ENCODE measurements around the gene B4GALT5. TPM values are rescaled to one million over a fixed set of nuclear protein-coding genes. Genes with fewer than 3 reads are reported as not detected.

B4GALT5 gene
- total RNA-seq, 2 experiments from 2014 or later, result 9.8 to 18.8 TPM

DNA sequence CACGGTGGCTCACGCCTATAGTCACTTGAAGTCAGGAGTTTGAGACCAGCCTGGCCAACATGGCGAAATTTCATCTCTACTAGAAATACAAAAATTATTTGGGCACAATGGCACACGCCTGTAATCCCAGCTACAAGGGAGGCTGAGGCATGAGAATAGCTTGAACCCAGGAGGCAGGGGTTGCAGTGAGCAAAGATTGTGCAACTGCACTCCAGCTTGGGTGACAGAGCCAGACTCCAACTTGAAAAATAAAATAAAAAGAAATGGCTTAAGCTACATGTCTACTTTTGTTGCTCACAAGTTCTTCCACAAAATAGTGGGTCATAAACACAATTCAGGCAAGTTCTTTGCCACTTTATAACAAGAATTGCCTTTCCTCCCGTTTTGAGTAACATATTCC lies 27.1 kb upstream of the B4GALT5 start:
- CTCF ChIA-PET (ENCODE audit: unreplicated experiment), result interaction anchor here (0.6 kb wide), 1 partner anchor 104 kb away, joined by 3 read pairs; no protein-coding TSS in a partner anchor
- no peak overlapping the region for H3K4me3 ChIP-seq (ENCODE audit: low read depth, low read length, poor library complexity, severe bottlenecking)

DNA sequence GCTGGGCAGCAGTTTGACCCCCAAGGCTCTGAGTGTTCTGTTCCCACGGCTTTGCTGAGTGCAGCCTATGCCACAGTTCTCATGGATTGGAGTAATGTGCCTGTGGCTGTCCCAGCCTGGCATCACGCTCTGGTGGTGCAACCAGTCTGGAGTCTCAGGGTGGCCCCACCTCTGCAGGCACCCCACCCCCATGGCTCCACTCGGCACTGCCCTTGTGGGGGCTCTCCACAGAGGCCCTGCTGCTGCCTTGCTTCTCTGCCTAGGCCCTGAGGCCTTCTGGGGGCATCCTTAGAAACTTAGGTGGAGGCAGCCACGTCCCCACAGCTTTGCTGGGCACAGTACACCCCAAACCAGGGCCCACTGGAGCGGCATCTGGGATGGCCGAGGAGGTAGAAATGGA lies 25.4 kb upstream of the B4GALT5 start:
- TF ChIP-seq, protein P1, sequence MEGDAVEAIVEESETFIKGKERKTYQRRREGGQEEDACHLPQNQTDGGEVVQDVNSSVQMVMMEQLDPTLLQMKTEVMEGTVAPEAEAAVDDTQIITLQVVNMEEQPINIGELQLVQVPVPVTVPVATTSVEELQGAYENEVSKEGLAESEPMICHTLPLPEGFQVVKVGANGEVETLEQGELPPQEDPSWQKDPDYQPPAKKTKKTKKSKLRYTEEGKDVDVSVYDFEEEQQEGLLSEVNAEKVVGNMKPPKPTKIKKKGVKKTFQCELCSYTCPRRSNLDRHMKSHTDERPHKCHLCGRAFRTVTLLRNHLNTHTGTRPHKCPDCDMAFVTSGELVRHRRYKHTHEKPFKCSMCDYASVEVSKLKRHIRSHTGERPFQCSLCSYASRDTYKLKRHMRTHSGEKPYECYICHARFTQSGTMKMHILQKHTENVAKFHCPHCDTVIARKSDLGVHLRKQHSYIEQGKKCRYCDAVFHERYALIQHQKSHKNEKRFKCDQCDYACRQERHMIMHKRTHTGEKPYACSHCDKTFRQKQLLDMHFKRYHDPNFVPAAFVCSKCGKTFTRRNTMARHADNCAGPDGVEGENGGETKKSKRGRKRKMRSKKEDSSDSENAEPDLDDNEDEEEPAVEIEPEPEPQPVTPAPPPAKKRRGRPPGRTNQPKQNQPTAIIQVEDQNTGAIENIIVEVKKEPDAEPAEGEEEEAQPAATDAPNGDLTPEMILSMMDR (conservative IDR thresholded peaks at IDR 0.05; ENCODE audit: low read length), result no peak
- TF ChIP-seq EZH2phosphoT487 (IDR thresholded peaks at IDR 0.05; ENCODE audit: borderline replicate concordance, low read depth, low read length), result no peak
- no peaks in the 10 kb centered on the region for H4K20me1 ChIP-seq (ENCODE audit: insufficient read depth, low read length)
- intact Hi-C loops (cut with micrococcal nuclease; ENCODE audit: unreplicated experiment), result no loop called here
- H3K27ac ChIP-seq (ENCODE audit: low read depth, low read length, poor library complexity, severe bottlenecking), result no peak overlapping the region
- H3K4me2 ChIP-seq (ENCODE audit: low read length), result no peak overlapping the region
- CTCF ChIA-PET (ENCODE audit: unreplicated experiment), result no interaction called here
- no peak overlapping the region for H2AFZ ChIP-seq (ENCODE audit: low read length)
- POLR2A ChIA-PET, result no interaction called here
- no peaks in the 10 kb centered on the region for H3K9me2 ChIP-seq (ENCODE audit: insufficient read depth, low read length)
- no peak overlapping the region for H3K4me3 ChIP-seq (ENCODE audit: low read depth, low read length, poor library complexity, severe bottlenecking)
- H3K36me3 ChIP-seq (ENCODE audit: insufficient read depth, low read length), result no peaks in the 10 kb centered on the region
- DNase-seq (ENCODE audit: low spot score), result no peak
- H3K79me2 ChIP-seq (ENCODE audit: insufficient read depth, low read depth, low read length), result no peaks in the 10 kb centered on the region
- no peaks in the 10 kb centered on the region for H3K9me3 ChIP-seq (ENCODE audit: low read length)
- no TSS peak for BruUV-seq (replicated peaks)
- H3K4me1 ChIP-seq (ENCODE audit: insufficient read depth, low read length, poor library complexity, severe bottlenecking), result peaks cover 17% of the 10 kb centered on the region

More for the DNA sequence above, 27.1 kb upstream of the B4GALT5 start:
- POLR2A ChIA-PET, result interaction anchor here (2.0 kb wide), 1 partner anchor 16 kb away, joined by 6 read pairs; no protein-coding TSS in a partner anchor
- Histone ChIP-seq H4K20me1 (ENCODE audit: insufficient read depth, low read length) (no peaks in the 10 kb centered on the region), H2AFZ (ENCODE audit: low read length) (no peak overlapping the region), H3K9me2 (ENCODE audit: insufficient read depth, low read length) (no peaks in the 10 kb centered on the region), H3K9me3 (ENCODE audit: low read length) (no peaks in the 10 kb centered on the region), H3K36me3 (ENCODE audit: insufficient read depth, low read length) (no peaks in the 10 kb centered on the region), H3K79me2 (ENCODE audit: insufficient read depth, low read depth, low read length) (no peaks in the 10 kb centered on the region), H3K4me1 (ENCODE audit: insufficient read depth, low read length, poor library complexity, severe bottlenecking) (peaks cover 17% of the 10 kb centered on the region), H3K4me2 (ENCODE audit: low read length) (no peak overlapping the region), H3K27ac (ENCODE audit: low read depth, low read length, poor library complexity, severe bottlenecking) (no peak overlapping the region)
- DNase-seq (ENCODE audit: low spot score), result no peak
- no peak for TF ChIP-seq EZH2phosphoT487 (IDR thresholded peaks at IDR 0.05; ENCODE audit: borderline replicate concordance, low read depth, low read length)
- TF ChIP-seq, protein P1 (conservative IDR thresholded peaks at IDR 0.05; ENCODE audit: low read length), result no peak
- no TSS peak for BruUV-seq (replicated peaks)
- intact Hi-C loops (cut with micrococcal nuclease; ENCODE audit: unreplicated experiment), result no loop called here

DNA sequence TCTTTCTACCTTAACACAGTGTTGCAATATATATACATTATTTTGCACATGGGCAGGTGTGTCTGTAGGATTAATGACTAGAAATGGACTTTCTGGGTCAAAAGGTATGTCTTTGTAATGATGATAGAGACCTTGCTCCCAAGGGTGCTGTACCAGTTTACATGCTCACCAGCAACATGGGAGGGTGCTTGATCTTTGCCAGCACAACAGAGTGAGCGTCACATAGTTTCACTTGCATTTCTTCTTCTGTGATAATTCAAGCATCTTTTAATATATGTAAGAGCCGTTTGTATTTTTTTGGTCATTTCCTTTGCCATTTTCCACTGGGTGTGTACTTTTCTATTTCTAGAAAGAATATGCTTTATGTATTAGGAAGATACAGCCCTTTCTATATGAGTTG lies 23.6 kb upstream of the B4GALT5 start:
- Histone ChIP-seq H3K79me2 (ENCODE audit: insufficient read depth, low read depth, low read length) (no peaks in the 10 kb centered on the region), H4K20me1 (ENCODE audit: insufficient read depth, low read length) (no peaks in the 10 kb centered on the region), H3K9me3 (ENCODE audit: low read length) (no peaks in the 10 kb centered on the region), H3K4me3 (ENCODE audit: low read depth, low read length, poor library complexity, severe bottlenecking) (no peak overlapping the region), H3K4me2 (ENCODE audit: low read length) (peak overlapping the region; percentile 53), H3K27ac (ENCODE audit: low read depth, low read length, poor library complexity, severe bottlenecking) (peak overlapping the region; percentile 14), H3K4me1 (ENCODE audit: insufficient read depth, low read length, poor library complexity, severe bottlenecking) (peaks cover 17% of the 10 kb centered on the region), H2AFZ (ENCODE audit: low read length) (peak overlapping the region; percentile 65), H3K9me2 (ENCODE audit: insufficient read depth, low read length) (no peaks in the 10 kb centered on the region), H3K36me3 (ENCODE audit: insufficient read depth, low read length) (no peaks in the 10 kb centered on the region)
- intact Hi-C loops (cut with micrococcal nuclease; ENCODE audit: unreplicated experiment), result no loop called here
- TF ChIP-seq, protein P1 (conservative IDR thresholded peaks at IDR 0.05; ENCODE audit: low read length), result no peak
- TF ChIP-seq EZH2phosphoT487 (IDR thresholded peaks at IDR 0.05; ENCODE audit: borderline replicate concordance, low read depth, low read length), result no peak
- POLR2A ChIA-PET, result interaction anchor here (1.0 kb wide), 1 partner anchor 11 kb away, joined by 5 read pairs; no protein-coding TSS in a partner anchor
- DNase-seq (ENCODE audit: low spot score), result peak; percentile 65
- CTCF ChIA-PET (ENCODE audit: unreplicated experiment), result no interaction called here
- no TSS peak for BruUV-seq (replicated peaks)
